Thyroid gland (tissue), 4 donors: Measurements from ENCODE around the gene HSD17B14. TPM values are rescaled to one million over a fixed set of nuclear protein-coding genes. Genes with fewer than 3 reads are reported as not detected.
A peak's percentile ranks its signal among the peaks of the same experiment; 100 is the strongest.

Experiments used
- DNase-seq, 2 donors: peaks; one replicate each; pipeline ENCODE4 v3.0.0-alpha.2; 2019
- H3K27ac ChIP-seq, 3 donors: fragments of 200-600 bp; sonication (generic); 1 replicate in 2 of 3; 2 replicates in 1 of 3; pipeline ENCODE4 v1.5.1; 2016 to 2019; ENCODE audit warnings: mild to moderate bottlenecking in 1 of 3, moderate library complexity in 1 of 3
- H3K27me3 ChIP-seq: fragments of 200-600 bp; sonication (generic); one replicate; pipeline ENCODE4 v1.5.1; 2019
- H3K36me3 ChIP-seq, 2 donors: fragments of 200-600 bp; sonication (generic); one replicate each; pipeline ENCODE4 v1.5.1; 2016 to 2019
- H3K4me1 ChIP-seq, 2 donors: fragments of 200-600 bp; sonication (generic); one replicate each; pipeline ENCODE4 v1.5.1; 2017 to 2019
- H3K4me3 ChIP-seq, 3 donors: fragments of 200-600 bp; sonication (generic); replicated peaks in 1 of 3; 1 replicate in 2 of 3; 2 replicates in 1 of 3; pipeline ENCODE4 v1.5.1; 2016; ENCODE audit warnings: mild to moderate bottlenecking in 1 of 3
- H3K9me3 ChIP-seq: fragments of 200-600 bp; sonication (generic); one replicate; pipeline ENCODE4 v1.5.1; 2017
- POLR2A ChIP-seq, 2 donors: fragments of 450-650 bp; IDR thresholded peaks; one replicate each; pipeline ENCODE4 v1.6.1; 2017; ENCODE audit warnings: antibody characterized with exemption in 2 of 2, mild to moderate bottlenecking in 2 of 2, moderate library complexity in 1 of 2
- WGBS, 2 donors: methylation state at CpG; one replicate each; pipeline ENCODE4 v1.1.5; 2017; 5-methylcytosine and 5-hydroxymethylcytosine counted together
- intact Hi-C: fragments of 100-400 bp; cut with DNase I; formaldehyde crosslinking; loops from one replicate; pipeline ENCODE4 v1.15.1; 2023
- total RNA-seq, 4 donors: library from RNA; depleted of rRNA; stranded (reverse); fragments of >200 nt; gene quantifications; one replicate each; pipeline ENCODE4 v1.2.3, GENCODE V29; 2016
- TF ChIP-seq, protein P1 (sequence below), 6 experiments: fragments of 200-600 bp in 3 of 6; fragments of 450-650 bp in 3 of 6; sonication (generic) in 3 of 6; IDR thresholded peaks; one replicate each; pipeline ENCODE4 v1.5.1; 2016 to 2019; ENCODE audit warnings: antibody characterized with exemption in 6 of 6, mild to moderate bottlenecking in 2 of 6, inconsistent platforms in 1 of 6, moderate library complexity in 1 of 6

HSD17B14 gene
- total RNA-seq, 4 donors from 2014 or later, result 11.9 to 46.8 (median 22.2) TPM

DNA sequence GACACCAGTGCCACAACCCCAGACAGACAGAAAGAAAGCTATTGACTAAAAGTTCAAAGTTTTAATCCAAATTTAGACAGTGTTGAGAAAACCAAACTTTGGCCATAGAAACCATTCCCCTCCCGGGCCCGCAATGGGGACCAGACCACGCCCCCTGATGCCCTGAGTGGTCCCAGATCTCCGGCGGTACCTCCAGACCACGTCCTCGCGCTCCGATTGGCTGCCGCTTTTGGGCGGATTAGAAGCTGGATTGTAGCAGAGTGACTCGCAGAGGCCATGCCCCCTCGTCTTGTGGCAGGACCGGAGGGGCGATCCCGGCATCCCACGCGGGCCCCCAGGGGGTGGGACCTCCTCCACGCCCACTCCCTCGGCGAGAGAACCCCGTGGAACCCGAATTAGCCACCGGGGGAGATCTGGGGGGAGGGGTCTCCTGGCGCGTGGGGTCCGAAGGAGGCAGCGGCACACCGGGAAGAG lies 797 bp upstream of the HSD17B14 start:
- no peak overlapping the region for H3K4me3 ChIP-seq
- H3K4me1 ChIP-seq, result peaks cover 15 to 18% of the 10 kb centered on the region in 2 donors
- intact Hi-C loops, result loop anchor here (2.0 to 10.0 kb wide), 2 partner anchors 42 to 192 kb away; partner anchors contain the start of gene CA11
- no peaks in the 10 kb centered on the region for H3K9me3 ChIP-seq
- peak; percentile 91 to 93 for DNase-seq
- TF ChIP-seq, protein P1, sequence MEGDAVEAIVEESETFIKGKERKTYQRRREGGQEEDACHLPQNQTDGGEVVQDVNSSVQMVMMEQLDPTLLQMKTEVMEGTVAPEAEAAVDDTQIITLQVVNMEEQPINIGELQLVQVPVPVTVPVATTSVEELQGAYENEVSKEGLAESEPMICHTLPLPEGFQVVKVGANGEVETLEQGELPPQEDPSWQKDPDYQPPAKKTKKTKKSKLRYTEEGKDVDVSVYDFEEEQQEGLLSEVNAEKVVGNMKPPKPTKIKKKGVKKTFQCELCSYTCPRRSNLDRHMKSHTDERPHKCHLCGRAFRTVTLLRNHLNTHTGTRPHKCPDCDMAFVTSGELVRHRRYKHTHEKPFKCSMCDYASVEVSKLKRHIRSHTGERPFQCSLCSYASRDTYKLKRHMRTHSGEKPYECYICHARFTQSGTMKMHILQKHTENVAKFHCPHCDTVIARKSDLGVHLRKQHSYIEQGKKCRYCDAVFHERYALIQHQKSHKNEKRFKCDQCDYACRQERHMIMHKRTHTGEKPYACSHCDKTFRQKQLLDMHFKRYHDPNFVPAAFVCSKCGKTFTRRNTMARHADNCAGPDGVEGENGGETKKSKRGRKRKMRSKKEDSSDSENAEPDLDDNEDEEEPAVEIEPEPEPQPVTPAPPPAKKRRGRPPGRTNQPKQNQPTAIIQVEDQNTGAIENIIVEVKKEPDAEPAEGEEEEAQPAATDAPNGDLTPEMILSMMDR (IDR thresholded peaks at IDR 0.05), result no peak
- peak in 1 of 2 donors; percentile 68 for TF ChIP-seq POLR2A (IDR thresholded peaks at IDR 0.05)
- H3K27ac ChIP-seq, result peak overlapping the region; percentile 28 to 92 (median 87)
- WGBS, 2 donors, result 13 to 40% methylated on average over 8 to 12 of the region's 29 CpGs
- no peaks in the 10 kb centered on the region for H3K27me3 ChIP-seq
- no peaks in the 10 kb centered on the region for H3K36me3 ChIP-seq

DNA sequence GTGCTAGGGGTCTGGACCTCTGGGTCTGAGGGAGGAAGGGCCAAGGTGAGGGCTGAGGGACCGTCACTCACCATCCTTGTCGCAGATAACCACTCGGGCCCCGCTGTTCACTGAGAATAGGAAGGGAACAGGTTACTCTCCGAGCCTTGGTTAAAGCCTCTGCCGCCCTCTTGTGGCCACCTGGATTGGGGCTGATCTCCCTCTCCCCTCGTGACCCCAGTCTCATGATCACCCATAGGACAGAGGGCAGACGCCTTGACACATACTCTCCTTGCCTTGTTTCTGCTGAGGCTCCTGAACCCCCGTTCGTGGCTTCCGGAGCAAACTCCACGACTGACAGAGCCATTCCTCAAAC lies 580 bp downstream of the HSD17B14 start:
- Histone ChIP-seq H3K27me3 (no peaks in the 10 kb centered on the region), H3K4me1 (peaks cover 15 to 18% of the 10 kb centered on the region in 2 donors), H3K36me3 (no peaks in the 10 kb centered on the region), H3K4me3 (peak overlapping the region in 2 of 3 donors; percentile 16 to 27), H3K27ac (peak overlapping the region; percentile 69 to 92 (median 87)), H3K9me3 (no peaks in the 10 kb centered on the region)
- DNase-seq, result peak; percentile 98
- intact Hi-C loops, result loop anchor here (2.0 to 10.0 kb wide), 2 partner anchors 41 to 191 kb away; partner anchors contain the start of gene CA11
- TF ChIP-seq, protein P1 (IDR thresholded peaks at IDR 0.05), result peak; percentile 67 to 98 (median 94)
- TF ChIP-seq POLR2A (IDR thresholded peaks at IDR 0.05), result peak; percentile 47 to 84
- WGBS, 2 donors, result 3 to 6% methylated on average over 11 to 12 of the region's 12 CpGs

DNA sequence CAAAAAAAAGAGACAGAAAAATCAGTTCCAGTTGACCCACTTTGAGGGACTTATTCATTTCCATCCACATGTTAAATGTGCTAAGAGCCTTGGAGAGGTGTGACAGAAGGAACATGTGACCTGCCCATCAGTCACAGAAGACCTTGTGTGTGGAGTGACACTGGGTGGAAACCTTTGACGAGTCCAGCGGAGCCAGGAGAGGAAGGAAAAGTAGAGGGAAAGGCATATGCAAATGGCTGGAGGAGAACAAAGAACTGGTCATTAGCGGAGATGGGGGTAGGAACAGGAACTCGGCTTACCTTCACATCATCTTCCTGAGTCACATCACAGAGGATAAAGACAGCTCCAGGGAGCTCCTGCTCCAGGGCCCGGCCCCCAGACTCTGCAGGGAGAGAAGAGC lies 2.3 kb downstream of the HSD17B14 start:
- Histone ChIP-seq H3K9me3 (no peaks in the 10 kb centered on the region), H3K27ac (no peak overlapping the region), H3K4me1 (peaks cover 15 to 18% of the 10 kb centered on the region in 2 donors), H3K4me3 (no peak overlapping the region), H3K27me3 (no peaks in the 10 kb centered on the region), H3K36me3 (no peaks in the 10 kb centered on the region)
- WGBS, 2 donors, result 82% methylated on average over 5 of the region's 5 CpGs
- no peak for DNase-seq
- TF ChIP-seq, protein P1 (IDR thresholded peaks at IDR 0.05), result no peak
- no peak for TF ChIP-seq POLR2A (IDR thresholded peaks at IDR 0.05)
- intact Hi-C loops, result loop anchor here (10.0 kb wide), 1 partner anchor 189 kb away; the partner anchor contains the start of gene CA11

DNA sequence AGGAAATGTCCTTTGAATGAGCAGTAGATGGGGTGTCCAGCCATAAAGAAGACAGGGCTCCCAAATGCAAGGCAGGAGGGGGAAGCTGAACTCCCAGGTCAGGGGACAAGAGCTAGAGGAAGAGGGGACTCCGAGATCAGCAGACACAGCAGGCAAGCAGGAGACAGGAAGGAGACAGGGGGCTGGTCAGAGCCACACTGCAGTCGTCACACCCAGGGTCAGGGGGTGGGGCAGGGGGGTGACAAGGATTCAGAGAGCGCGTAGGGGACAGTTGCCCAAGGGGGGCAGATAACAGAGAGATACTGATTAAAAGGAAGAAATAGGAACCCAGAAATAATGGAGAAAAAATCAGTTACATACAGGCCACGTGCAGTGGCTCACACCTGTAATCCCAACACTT lies 3.2 kb downstream of the HSD17B14 start:
- Histone ChIP-seq H3K27me3 (no peaks in the 10 kb centered on the region), H3K4me3 (no peak overlapping the region), H3K4me1 (peaks cover 15 to 18% of the 10 kb centered on the region in 2 donors), H3K27ac (no peak overlapping the region), H3K36me3 (no peaks in the 10 kb centered on the region), H3K9me3 (no peaks in the 10 kb centered on the region)
- TF ChIP-seq, protein P1 (IDR thresholded peaks at IDR 0.05), result no peak
- TF ChIP-seq POLR2A (IDR thresholded peaks at IDR 0.05), result no peak
- no peak for DNase-seq
- intact Hi-C loops, result loop anchor here (10.0 kb wide), 1 partner anchor 188 kb away; the partner anchor contains the start of gene CA11
- 83 to 88% methylated on average over 5 of the region's 5 CpGs for WGBS, 2 donors

DNA sequence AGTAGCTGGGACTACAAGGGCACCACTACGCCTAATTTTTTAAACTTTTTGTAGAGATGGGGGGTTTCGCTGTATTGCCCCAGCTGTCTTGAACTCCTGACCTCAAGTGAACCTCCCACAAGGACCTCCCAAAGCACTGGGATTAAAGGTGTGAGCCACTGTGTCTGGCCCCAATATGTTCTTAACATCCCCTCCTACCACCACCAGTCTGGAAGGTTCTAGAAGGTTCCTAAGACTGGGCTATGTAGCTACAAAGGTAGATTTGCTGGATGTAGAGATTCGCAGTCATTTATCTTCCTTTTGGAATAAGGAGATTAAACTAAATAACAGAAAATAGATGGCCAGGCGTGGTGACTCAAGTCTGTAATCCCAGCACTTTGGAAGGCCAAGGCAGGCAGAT lies 5.3 kb downstream of the HSD17B14 start:
- H3K27ac ChIP-seq, result no peak overlapping the region
- intact Hi-C loops, result loop anchor here (10.0 kb wide), 1 partner anchor 186 kb away; the partner anchor contains the start of gene CA11
- no peaks in the 10 kb centered on the region for H3K36me3 ChIP-seq
- H3K9me3 ChIP-seq, result no peaks in the 10 kb centered on the region
- no peaks in the 10 kb centered on the region for H3K27me3 ChIP-seq
- TF ChIP-seq POLR2A (IDR thresholded peaks at IDR 0.05), result no peak
- TF ChIP-seq, protein P1 (IDR thresholded peaks at IDR 0.05), result no peak
- 93 to 97% methylated on average over 4 of the region's 4 CpGs for WGBS, 2 donors
- no peak for DNase-seq
- peaks cover 10 to 11% of the 10 kb centered on the region in 2 donors for H3K4me1 ChIP-seq
- H3K4me3 ChIP-seq, result no peak overlapping the region
